Fibroblast of lung (primary cell): ENCODE measurements around the gene OR1K1.

Source experiments
- EZH2 ChIP-seq: IDR thresholded peaks from 2 replicates; pipeline ENCODE4 v1.5.1; 2012; ENCODE audit warnings: low read length, control low read depth, mild to moderate bottlenecking; ENCODE audit errors: missing control alignments
- TF ChIP-seq, protein P1 (sequence below), 2 donors: IDR thresholded peaks in 1 of 2; conservative IDR thresholded peaks in 1 of 2; 1 replicate in 1 of 2; 2 replicates in 1 of 2; pipeline ENCODE4 v1.5.1; 2011 to 2012; ENCODE audit warnings: low read length in 2 of 2, control low read depth in 1 of 2, inconsistent platforms in 1 of 2, low read depth in 1 of 2, mild to moderate bottlenecking in 1 of 2

DNA sequence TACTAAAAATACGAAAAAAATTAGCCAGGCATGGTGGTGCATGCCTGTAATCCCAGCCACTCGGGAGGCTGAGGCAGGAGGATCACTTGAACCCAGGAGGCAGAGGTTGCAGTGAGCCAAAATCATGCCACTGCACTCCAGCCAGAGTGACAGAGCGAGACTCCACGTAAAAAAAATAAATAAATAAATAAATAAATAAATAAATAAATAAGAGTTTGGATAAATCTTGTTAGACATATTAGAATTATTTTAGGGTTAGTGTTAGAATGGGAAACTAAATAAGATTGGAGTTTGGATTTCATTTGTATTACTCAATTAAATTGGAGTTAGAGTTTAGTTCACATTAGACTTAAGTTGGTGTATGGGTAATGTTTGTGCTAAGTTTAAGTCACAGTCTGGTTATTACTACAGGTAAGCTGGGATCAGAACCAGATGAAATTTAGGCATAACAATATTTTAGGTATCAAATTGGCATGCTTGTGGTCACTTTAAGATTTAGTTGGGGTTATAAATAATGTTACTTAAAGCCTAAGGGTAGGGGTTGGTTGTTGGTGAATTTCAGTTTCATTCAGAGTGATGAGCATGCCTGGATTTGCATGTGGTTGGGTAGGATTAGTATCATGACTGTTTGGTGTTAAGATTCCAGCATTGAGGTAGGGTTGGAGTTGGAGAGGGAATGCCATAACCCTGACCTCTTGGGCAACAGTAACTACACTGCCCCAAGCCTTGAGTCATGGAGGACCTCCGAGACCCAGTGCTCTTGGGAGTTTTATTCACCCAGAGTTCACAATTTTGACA is 7.9 kb upstream of the OR1K1 start:
- TF ChIP-seq, protein P1, sequence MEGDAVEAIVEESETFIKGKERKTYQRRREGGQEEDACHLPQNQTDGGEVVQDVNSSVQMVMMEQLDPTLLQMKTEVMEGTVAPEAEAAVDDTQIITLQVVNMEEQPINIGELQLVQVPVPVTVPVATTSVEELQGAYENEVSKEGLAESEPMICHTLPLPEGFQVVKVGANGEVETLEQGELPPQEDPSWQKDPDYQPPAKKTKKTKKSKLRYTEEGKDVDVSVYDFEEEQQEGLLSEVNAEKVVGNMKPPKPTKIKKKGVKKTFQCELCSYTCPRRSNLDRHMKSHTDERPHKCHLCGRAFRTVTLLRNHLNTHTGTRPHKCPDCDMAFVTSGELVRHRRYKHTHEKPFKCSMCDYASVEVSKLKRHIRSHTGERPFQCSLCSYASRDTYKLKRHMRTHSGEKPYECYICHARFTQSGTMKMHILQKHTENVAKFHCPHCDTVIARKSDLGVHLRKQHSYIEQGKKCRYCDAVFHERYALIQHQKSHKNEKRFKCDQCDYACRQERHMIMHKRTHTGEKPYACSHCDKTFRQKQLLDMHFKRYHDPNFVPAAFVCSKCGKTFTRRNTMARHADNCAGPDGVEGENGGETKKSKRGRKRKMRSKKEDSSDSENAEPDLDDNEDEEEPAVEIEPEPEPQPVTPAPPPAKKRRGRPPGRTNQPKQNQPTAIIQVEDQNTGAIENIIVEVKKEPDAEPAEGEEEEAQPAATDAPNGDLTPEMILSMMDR (conservative IDR thresholded peaks at IDR 0.05 in 1 of 2, IDR thresholded peaks at IDR 0.05 in 1 of 2; ENCODE audit: low read depth in 1 of 2, low read length in 2 of 2), result no peak
- no peak for TF ChIP-seq EZH2
